Measurements from ENCODE around the gene CYP1B1. TPM values are rescaled to one million over a fixed set of nuclear protein-coding genes. Genes with fewer than 3 reads are reported as not detected.
"Not testable (repeated sequence)": the region's sequence is repeated elsewhere in the genome, so short reads cannot be mapped to it uniquely, and the experiment has no call there.

CYP1B1 gene
- polyA plus RNA-seq, 4 donors = 96.7 to 147 (median 121) TPM

GRCh38 chr2:38037757-38038621 is 38.0 kb downstream of the CYP1B1 start:
- DNase-seq (ENCODE audit: low read depth in 4 of 4, low spot score in 3 of 4) = peak; percentile 53 to 65 (median 56)

DNA sequence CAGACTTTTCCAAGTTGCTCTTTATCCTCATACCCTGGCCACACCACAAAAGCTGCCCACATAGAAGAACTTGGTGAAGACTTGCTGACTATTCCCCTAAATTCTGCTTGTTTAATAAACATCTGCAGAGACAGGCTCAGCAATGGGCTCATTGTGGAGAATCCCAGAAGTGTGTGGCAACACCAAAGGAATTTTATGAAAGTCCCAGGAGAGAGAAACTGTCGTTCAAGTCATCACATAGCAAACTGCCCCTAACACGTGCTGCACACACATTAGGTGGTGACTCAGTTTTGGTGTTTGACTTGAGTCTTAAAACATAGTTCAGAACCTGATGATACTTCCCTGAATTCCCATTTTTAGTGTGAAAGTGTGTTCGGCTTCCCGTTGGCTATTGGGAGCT is 38.6 kb downstream of the CYP1B1 start:
- no peak for DNase-seq (ENCODE audit: low read depth in 4 of 4, low spot score in 3 of 4)

DNA sequence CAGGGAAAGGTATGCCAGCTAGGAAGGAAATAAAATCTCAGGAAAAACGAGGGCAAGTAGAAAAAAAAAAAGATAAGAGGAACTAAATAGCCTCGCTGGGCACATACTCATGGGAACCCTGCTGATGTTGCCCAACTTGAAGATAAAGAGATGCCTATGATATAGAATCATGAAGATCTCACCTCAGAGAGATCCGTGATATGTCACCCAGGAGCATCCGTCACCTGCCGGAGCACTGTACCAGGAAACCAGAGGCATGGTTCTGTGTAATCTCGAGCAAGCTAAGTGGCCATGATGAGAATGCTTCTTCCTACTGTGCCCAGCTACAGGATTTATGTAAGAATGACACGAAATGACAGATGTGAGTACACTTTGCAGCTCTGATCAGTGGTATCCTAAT is 40.0 kb downstream of the CYP1B1 start:
- no peak for DNase-seq (ENCODE audit: low read depth in 4 of 4, low spot score in 3 of 4)

GRCh38 chr2:38033646-38034045 is 42.3 kb downstream of the CYP1B1 start:
- DNase-seq (ENCODE audit: low read depth in 4 of 4, low spot score in 3 of 4) = no peak

- no peak for DNase-seq (ENCODE audit: low read depth in 4 of 4, low spot score in 3 of 4)
Measured at GRCh38 chr2:38032946-38033345, 43.0 kb downstream of the CYP1B1 start.

- peak in 1 of 4 donors; percentile 27 for DNase-seq (ENCODE audit: low read depth in 4 of 4, low spot score in 3 of 4)
Measured at GRCh38 chr2:38030635-38031355, 45.2 kb downstream of the CYP1B1 start.

- DNase-seq (ENCODE audit: low read depth in 4 of 4, low spot score in 3 of 4) = no peak
Measured at GRCh38 chr2:38029512-38029911, 46.4 kb downstream of the CYP1B1 start.

GRCh38 chr2:38028829-38029228 is 47.1 kb downstream of the CYP1B1 start:
- no peak for DNase-seq (ENCODE audit: low read depth in 4 of 4, low spot score in 3 of 4)

- DNase-seq (ENCODE audit: low read depth in 4 of 4, low spot score in 3 of 4) = no peak
Measured at GRCh38 chr2:38026846-38027245, 49.1 kb downstream of the CYP1B1 start.

DNA sequence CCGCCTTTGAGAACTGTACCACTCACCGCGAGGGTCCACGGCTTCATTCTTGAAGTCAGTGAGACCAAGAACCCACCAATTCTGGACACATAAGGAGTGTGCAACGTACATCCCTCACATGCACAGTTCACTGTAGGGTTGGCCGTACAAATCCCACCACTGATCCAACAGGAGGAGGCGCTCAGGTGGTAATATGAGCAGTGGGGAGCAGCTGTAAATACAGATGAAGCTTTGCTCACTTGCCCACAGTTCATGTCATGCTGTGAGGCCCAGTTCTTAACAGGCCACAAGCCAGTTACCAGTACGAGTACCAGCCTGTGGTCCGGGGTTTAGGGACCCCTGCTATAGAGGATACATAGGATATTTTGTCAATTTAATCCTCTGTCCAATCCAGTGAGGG is 54.4 kb downstream of the CYP1B1 start:
- no peak for DNase-seq (ENCODE audit: low read depth in 4 of 4, low spot score in 3 of 4)

- DNase-seq (ENCODE audit: low read depth in 4 of 4, low spot score in 3 of 4) = not testable (repeated sequence)
Measured at GRCh38 chr2:38020359-38021069, 55.4 kb downstream of the CYP1B1 start.

- no peak for DNase-seq (ENCODE audit: low read depth in 4 of 4, low spot score in 3 of 4)
Measured at GRCh38 chr2:38017836-38018235, 58.1 kb downstream of the CYP1B1 start.

Other genes starting within 250 kb of the CYP1B1 start
- 10 to 100 TPM in 3 of 4 donors, 1 to 10 TPM in 1; 9.4 to 12.5 (median 11.5) TPM for gene RMDN2, start 150.9 kb downstream of the CYP1B1 start, polyA plus RNA-seq (ENCODE audit: insufficient read length in 4 of 4)

All from right renal pelvis (tissue), 4 donors.